HCT116 (cell line): Measurements from ENCODE around the gene ADAMTS19. TPM values are rescaled to one million over a fixed set of nuclear protein-coding genes. Genes with fewer than 3 reads are reported as not detected.

Experiments used
- ATAC-seq: fragments of 200-7000 bp; cut with Tn5 transposase; 2 replicates; pipeline ENCODE4 v1.9.1; 2020; ENCODE audit warnings: mild to moderate bottlenecking, moderate library complexity
- BruUV-seq: library from RNA; stranded (reverse); fragments of 400-500 nt; replicated peaks from 2 replicates; lab custom pipeline; 2021; lab: Mats Ljungman, UMichigan
- CTCF ChIA-PET: fragments of 300-600 bp; sonication (Branson Sonifier 250); formaldehyde crosslinking; loops from one replicate; lab custom pipeline; 2021; ENCODE audit warnings: antibody characterized with exemption; lab: Charles Lee
- POLR2A ChIA-PET: fragments of 300-600, 350-600 bp; sonication (Branson Sonifier 250); formaldehyde crosslinking; loops from one replicate; lab custom pipeline; 2021; ENCODE audit warnings: antibody characterized with exemption; lab: Charles Lee
- RAD21 ChIA-PET, 2 experiments: fragments of 300-600 bp; sonication (Branson Sonifier 250); formaldehyde crosslinking; loops; one replicate each; lab custom pipeline; 2023; ENCODE audit warnings: low total read pairs in 2 of 2; ENCODE audit not compliant: uncharacterized antibody in 2 of 2, unreplicated experiment in 2 of 2, low non-redundant PET in 1 of 2; lab: Charles Lee
- DNase-seq: peaks from one replicate; pipeline ENCODE4 v3.0.0-alpha.2; 2010; ENCODE audit warnings: low read depth, low spot score
- H2AFZ ChIP-seq: fragments of 200-600 bp; shearing (Covaris generic), sonication (generic); 2 replicates; pipeline ENCODE4 v1.6.1; 2017; ENCODE audit warnings: low read depth, mixed run types, mixed read lengths, antibody characterized with exemption, low read length; ENCODE audit not compliant: poor library complexity, severe bottlenecking
- H3K27ac ChIP-seq: 2 replicates; pipeline ENCODE4 v1.5.1; 2012; ENCODE audit warnings: low read depth, low read length
- H3K27me3 ChIP-seq: fragments of 200-600 bp; sonication (generic); 2 replicates; pipeline ENCODE4 v1.6.1; 2016; ENCODE audit warnings: mixed run types, low read length, mixed read lengths; ENCODE audit not compliant: insufficient read depth
- H3K36me3 ChIP-seq, 2 experiments: fragments of 200-500 bp in 1 of 2; fragments of 200-600 bp in 1 of 2; sonication (Bioruptor generic) in 1 of 2; sonication (generic) in 1 of 2; 2 replicates each; pipeline versions ENCODE4 v1.5.1 to v1.6.1; 2014 to 2016; ENCODE audit warnings: low read length in 2 of 2, inconsistent platforms in 1 of 2, mixed read lengths in 1 of 2, mixed run types in 1 of 2; ENCODE audit not compliant: insufficient read depth in 2 of 2, control insufficient read depth in 1 of 2
- H3K4me1 ChIP-seq, 2 experiments: fragments of 200-600 bp in 1 of 2; sonication (generic) in 1 of 2; 2 replicates each; pipeline versions ENCODE4 v1.5.1 to v1.6.1; 2012 to 2017; ENCODE audit warnings: low read length in 2 of 2, inconsistent platforms in 1 of 2, mild to moderate bottlenecking in 1 of 2, mixed read lengths in 1 of 2, mixed run types in 1 of 2, moderate library complexity in 1 of 2; ENCODE audit not compliant: insufficient read depth in 2 of 2, control insufficient read depth in 1 of 2
- H3K4me2 ChIP-seq: fragments of 200-600 bp; sonication (generic); 2 replicates; pipeline ENCODE4 v1.6.1; 2017; ENCODE audit warnings: mixed run types, low read length, mixed read lengths
- H3K4me3 ChIP-seq, 2 experiments: fragments of 200-600 bp in 1 of 2; sonication (generic) in 1 of 2; replicated peaks in 1 of 2; 2 replicates each; pipeline ENCODE4 v1.5.1; 2011 to 2016; ENCODE audit warnings: low read length in 2 of 2, control low read depth in 1 of 2, low read depth in 1 of 2, mild to moderate bottlenecking in 1 of 2, mixed read lengths in 1 of 2, mixed run types in 1 of 2
- H3K79me2 ChIP-seq: fragments of 200-600 bp; sonication (generic); 2 replicates; pipeline ENCODE4 v1.6.1; 2017; ENCODE audit warnings: mild to moderate bottlenecking, mixed run types, low read length, moderate library complexity, mixed read lengths; ENCODE audit not compliant: insufficient read depth
- H3K9ac ChIP-seq: fragments of 200-600 bp; sonication (generic); 2 replicates; pipeline ENCODE4 v1.6.1; 2016; ENCODE audit warnings: low read length, mixed read lengths
- H3K9me2 ChIP-seq: fragments of 200-600 bp; sonication (generic), shearing (Covaris generic); 2 replicates; pipeline ENCODE4 v1.6.1; 2017; ENCODE audit warnings: mixed run types, mild to moderate bottlenecking, moderate library complexity; ENCODE audit not compliant: insufficient read depth
- H3K9me3 ChIP-seq, 2 experiments: fragments of 200-500 bp in 1 of 2; fragments of 200-600 bp in 1 of 2; sonication (Bioruptor generic) in 1 of 2; sonication (generic) in 1 of 2; 2 replicates each; pipeline ENCODE4 v1.6.1; 2014 to 2017; ENCODE audit warnings: low read length in 2 of 2, mixed read lengths in 2 of 2, inconsistent platforms in 1 of 2, low read depth in 1 of 2, mild to moderate bottlenecking in 1 of 2, mixed run types in 1 of 2, moderate library complexity in 1 of 2; ENCODE audit not compliant: control insufficient read depth in 1 of 2, insufficient read depth in 1 of 2
- H4K20me1 ChIP-seq: fragments of 200-600 bp; sonication (generic), shearing (Covaris generic); 2 replicates; pipeline ENCODE4 v1.6.1; 2017; ENCODE audit warnings: mixed run types, mild to moderate bottlenecking, moderate library complexity; ENCODE audit not compliant: insufficient read depth
- ELF1 ChIP-seq: IDR thresholded peaks from 2 replicates; pipeline ENCODE4 v1.6.1; 2012; ENCODE audit warnings: low read depth, borderline replicate concordance
- EZH2 ChIP-seq: fragments of 200-600 bp; sonication (generic); IDR thresholded peaks from 2 replicates; pipeline ENCODE4 v1.6.1; 2017; ENCODE audit warnings: antibody characterized with exemption, mixed run types
- FOSL1 ChIP-seq: IDR thresholded peaks from 2 replicates; pipeline ENCODE4 v1.6.1; 2012; ENCODE audit warnings: low read depth
- JUND ChIP-seq: IDR thresholded peaks from 2 replicates; pipeline ENCODE4 v1.6.1; 2012
- POLR2A ChIP-seq: IDR thresholded peaks from 2 replicates; pipeline ENCODE4 v1.7.0; 2011; ENCODE audit warnings: borderline replicate concordance; ENCODE audit not compliant: insufficient read depth, insufficient read length; ENCODE audit errors: extremely low read depth
- SP1 ChIP-seq: IDR thresholded peaks from 2 replicates; pipeline ENCODE4 v1.6.1; 2012; ENCODE audit warnings: low read depth
- ZFX ChIP-seq: fragments of 450-650 bp; IDR thresholded peaks from 2 replicates; pipeline ENCODE4 v1.6.1; 2017
- intact Hi-C: fragments of 100-400 bp; cut with micrococcal nuclease; formaldehyde crosslinking; loops from 2 replicates; pipeline ENCODE4 v1.10.0; 2022
- total RNA-seq: library from RNA; stranded (reverse); gene quantifications from one replicate; pipeline ENCODE4 v1.2.1, GENCODE V29; 2021; ENCODE audit not compliant: unreplicated experiment
- TF ChIP-seq, protein P1 (sequence below), 3 experiments: fragments of 200-600 bp in 1 of 3; sonication (generic) in 1 of 3; IDR thresholded peaks in 2 of 3; conservative IDR thresholded peaks in 1 of 3; 2 replicates each; pipeline ENCODE4 v1.5.1; 2012 to 2017; ENCODE audit warnings: low read depth in 2 of 3, low read length in 2 of 3, antibody characterized with exemption in 1 of 3, borderline replicate concordance in 1 of 3, control low read depth in 1 of 3, mild to moderate bottlenecking in 1 of 3, mixed read lengths in 1 of 3, mixed run types in 1 of 3, moderate library complexity in 1 of 3; ENCODE audit not compliant: insufficient read depth in 1 of 3

ADAMTS19 gene
- total RNA-seq, 1 experiment from 2014 or later: not detected

DNA sequence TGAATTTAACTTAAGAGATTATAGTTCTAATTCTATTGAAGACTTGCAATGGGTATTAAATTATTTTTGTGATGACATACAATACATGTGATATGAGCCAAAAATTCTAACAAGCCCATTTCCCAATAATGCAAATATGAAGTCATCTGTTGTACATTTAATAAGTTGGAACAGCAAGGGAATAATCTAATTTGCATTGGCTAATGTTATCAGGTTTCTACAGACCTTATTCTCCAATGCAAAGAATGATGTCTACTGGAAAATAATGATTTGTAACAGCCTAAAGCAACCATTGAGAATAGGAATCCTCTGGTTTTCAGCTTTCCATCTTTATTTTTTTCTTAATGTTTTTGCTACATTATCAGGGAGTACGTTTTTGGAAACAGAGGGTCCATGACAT, 198.7 kb downstream of the ADAMTS19 start:
- Histone ChIP-seq H3K27me3 (no peaks in the 10 kb centered on the region), H3K4me3 (no peak overlapping the region), H3K36me3 (no peaks in the 10 kb centered on the region), H3K9me2 (no peaks in the 10 kb centered on the region), H3K79me2 (no peaks in the 10 kb centered on the region), H3K9me3 (no peaks in the 10 kb centered on the region), H3K4me2 (no peak overlapping the region), H2AFZ (no peak overlapping the region), H3K9ac (no peak overlapping the region), H3K4me1 (no peaks in the 10 kb centered on the region), H3K27ac (no peak overlapping the region), H4K20me1 (no peaks in the 10 kb centered on the region)
- TF ChIP-seq ZFX (no peak), SP1 (no peak), FOSL1 (no peak)
- TF ChIP-seq, protein P1, sequence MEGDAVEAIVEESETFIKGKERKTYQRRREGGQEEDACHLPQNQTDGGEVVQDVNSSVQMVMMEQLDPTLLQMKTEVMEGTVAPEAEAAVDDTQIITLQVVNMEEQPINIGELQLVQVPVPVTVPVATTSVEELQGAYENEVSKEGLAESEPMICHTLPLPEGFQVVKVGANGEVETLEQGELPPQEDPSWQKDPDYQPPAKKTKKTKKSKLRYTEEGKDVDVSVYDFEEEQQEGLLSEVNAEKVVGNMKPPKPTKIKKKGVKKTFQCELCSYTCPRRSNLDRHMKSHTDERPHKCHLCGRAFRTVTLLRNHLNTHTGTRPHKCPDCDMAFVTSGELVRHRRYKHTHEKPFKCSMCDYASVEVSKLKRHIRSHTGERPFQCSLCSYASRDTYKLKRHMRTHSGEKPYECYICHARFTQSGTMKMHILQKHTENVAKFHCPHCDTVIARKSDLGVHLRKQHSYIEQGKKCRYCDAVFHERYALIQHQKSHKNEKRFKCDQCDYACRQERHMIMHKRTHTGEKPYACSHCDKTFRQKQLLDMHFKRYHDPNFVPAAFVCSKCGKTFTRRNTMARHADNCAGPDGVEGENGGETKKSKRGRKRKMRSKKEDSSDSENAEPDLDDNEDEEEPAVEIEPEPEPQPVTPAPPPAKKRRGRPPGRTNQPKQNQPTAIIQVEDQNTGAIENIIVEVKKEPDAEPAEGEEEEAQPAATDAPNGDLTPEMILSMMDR (IDR thresholded peaks at IDR 0.05 in 2 of 3, conservative IDR thresholded peaks at IDR 0.05 in 1 of 3; ENCODE audit: borderline replicate concordance in 1 of 3, insufficient read depth in 1 of 3, low read depth in 2 of 3, low read length in 2 of 3): no peak
- CTCF ChIA-PET: no interaction called here
- DNase-seq (no peak), ATAC-seq (no peak)
- POLR2A ChIA-PET: no interaction called here
- RAD21 ChIA-PET: no interaction called here
- intact Hi-C loops: no loop called here
- BruUV-seq: no TSS peak

DNA sequence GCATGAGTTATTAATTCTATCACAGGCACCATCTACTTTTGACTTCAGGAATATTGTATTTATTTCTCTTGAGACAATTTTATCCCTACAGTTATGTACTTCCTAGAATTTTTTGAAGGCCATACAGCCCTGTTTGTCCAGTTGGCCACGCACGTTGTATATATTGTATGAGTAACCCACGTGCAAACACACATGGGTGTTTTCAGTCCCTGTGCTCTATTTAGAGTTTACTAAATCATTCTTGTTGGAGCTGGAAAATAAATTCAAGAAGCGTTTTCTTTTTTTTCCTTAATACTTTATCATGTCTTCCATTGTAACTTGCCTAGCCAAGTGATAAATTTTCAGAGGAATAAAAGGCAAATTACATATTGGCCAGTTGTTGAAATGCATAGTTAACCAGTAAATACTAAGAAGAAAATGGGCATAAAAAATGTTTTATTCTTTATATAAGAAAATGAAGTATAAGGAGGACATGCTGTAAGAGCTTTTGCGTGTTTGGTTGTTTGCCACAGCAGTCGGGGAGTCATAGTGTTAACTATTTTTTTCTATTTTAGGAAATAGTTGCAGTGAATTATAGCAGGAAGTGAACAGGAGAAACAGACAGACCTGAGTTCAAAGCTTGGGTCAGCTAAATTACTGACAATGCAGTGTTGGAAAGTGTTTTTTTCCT, 201.4 kb downstream of the ADAMTS19 start:
- no peaks in the 10 kb centered on the region for H3K4me1 ChIP-seq
- H3K9me2 ChIP-seq: no peaks in the 10 kb centered on the region
- RAD21 ChIA-PET: no interaction called here
- H3K9ac ChIP-seq: no peak overlapping the region
- CTCF ChIA-PET: no interaction called here
- intact Hi-C loops: loop anchor here (5.0 kb wide), 1 partner anchor 106 kb away; no protein-coding TSS in a partner anchor
- no peaks in the 10 kb centered on the region for H4K20me1 ChIP-seq
- no peaks in the 10 kb centered on the region for H3K9me3 ChIP-seq
- TF ChIP-seq ELF1 (no peak), JUND (no peak), POLR2A (no peak), EZH2 (no peak)
- TF ChIP-seq, all 23 proteins: peak for 0
- ATAC-seq (no peak), DNase-seq (no peak)
- H2AFZ ChIP-seq: no peak overlapping the region
- no peak overlapping the region for H3K4me3 ChIP-seq
- no peaks in the 10 kb centered on the region for H3K27me3 ChIP-seq
- no peak overlapping the region for H3K4me2 ChIP-seq
- no TSS peak for BruUV-seq
- H3K79me2 ChIP-seq: no peaks in the 10 kb centered on the region
- POLR2A ChIA-PET: no interaction called here
- H3K36me3 ChIP-seq: no peaks in the 10 kb centered on the region
- no peak overlapping the region for H3K27ac ChIP-seq
